Measurements from ENCODE around the gene SHE. TPM values are rescaled to one million over a fixed set of nuclear protein-coding genes. Genes with fewer than 3 reads are reported as not detected.

The SHE gene
- total RNA-seq: 10 to 100 TPM in 1 of 2 donors, 1 to 10 TPM in 1; 5.4 to 29.9 TPM

DNA sequence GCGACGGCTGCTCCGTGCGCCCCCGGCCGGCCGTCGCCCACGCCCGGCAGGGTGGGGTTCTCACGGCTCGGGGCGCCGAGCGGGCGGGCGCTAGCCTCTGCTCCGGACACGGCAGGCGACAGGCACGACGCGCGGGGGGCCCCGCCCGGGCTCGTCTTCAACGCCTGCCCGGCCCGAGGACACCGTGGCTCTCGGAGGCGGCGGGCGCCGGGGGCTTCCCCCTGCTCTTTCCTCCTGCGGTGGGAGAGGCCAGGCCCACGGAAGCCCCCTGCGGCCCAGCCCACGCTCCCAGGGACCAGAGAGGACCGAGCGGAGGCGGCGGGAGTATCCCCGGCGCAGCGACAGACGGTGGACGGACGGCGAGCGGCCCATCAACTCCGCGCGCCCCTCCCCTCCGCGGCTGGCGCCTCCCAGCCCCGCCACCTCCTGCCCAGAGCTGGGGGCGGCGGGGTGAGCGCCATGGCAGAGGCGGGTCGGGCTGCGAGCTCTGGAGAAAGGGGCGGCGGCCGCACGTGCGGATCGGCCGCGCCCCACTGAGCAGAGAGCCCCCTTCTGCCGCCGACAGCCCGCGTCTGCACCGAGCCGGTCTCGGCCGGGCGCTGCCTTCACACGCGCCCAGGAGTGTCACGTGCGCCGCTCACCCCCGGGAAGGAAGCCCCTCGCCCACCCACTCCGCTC is at the start of gene SHE, which contains the start of gene TDRD10:
SHE (minus strand) TSS at position 347 of the 678 bp plus-strand sequence. CDS start 386 bp downstream, outside the sequence.
TDRD10 (plus strand) TSS at position 154 of the 678 bp plus-strand sequence. CDS start 4,685 bp downstream, outside the sequence.
- DNase-seq (ENCODE audit: low spot score): no peak
- H3K9me3 ChIP-seq: no peaks in the 10 kb centered on the region
- intact Hi-C loops (cut with DNase I): no loop called here
- no peaks in the 10 kb centered on the region for H3K36me3 ChIP-seq
- no peak for TF ChIP-seq POLR2A (IDR thresholded peaks at IDR 0.05)
- TF ChIP-seq POLR2AphosphoS5 (IDR thresholded peaks at IDR 0.05): no peak
- TF ChIP-seq, protein P1, sequence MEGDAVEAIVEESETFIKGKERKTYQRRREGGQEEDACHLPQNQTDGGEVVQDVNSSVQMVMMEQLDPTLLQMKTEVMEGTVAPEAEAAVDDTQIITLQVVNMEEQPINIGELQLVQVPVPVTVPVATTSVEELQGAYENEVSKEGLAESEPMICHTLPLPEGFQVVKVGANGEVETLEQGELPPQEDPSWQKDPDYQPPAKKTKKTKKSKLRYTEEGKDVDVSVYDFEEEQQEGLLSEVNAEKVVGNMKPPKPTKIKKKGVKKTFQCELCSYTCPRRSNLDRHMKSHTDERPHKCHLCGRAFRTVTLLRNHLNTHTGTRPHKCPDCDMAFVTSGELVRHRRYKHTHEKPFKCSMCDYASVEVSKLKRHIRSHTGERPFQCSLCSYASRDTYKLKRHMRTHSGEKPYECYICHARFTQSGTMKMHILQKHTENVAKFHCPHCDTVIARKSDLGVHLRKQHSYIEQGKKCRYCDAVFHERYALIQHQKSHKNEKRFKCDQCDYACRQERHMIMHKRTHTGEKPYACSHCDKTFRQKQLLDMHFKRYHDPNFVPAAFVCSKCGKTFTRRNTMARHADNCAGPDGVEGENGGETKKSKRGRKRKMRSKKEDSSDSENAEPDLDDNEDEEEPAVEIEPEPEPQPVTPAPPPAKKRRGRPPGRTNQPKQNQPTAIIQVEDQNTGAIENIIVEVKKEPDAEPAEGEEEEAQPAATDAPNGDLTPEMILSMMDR (IDR thresholded peaks at IDR 0.05): no peak
- WGBS: 1% methylated on average over 54 of the region's 90 CpGs
- H3K27me3 ChIP-seq (replicated peaks; ENCODE audit: insufficient read depth): peaks cover 8% of the 10 kb centered on the region
- H3K27ac ChIP-seq: peak within 1 kb of the TSS in 1 of 2 donors; percentile 31
- peak within 1 kb of the TSS; percentile 30 to 32 for H3K4me3 ChIP-seq
- H3K4me1 ChIP-seq (replicated peaks): no peaks in the 10 kb centered on the region

- no peak for DNase-seq (ENCODE audit: low spot score)
- H3K36me3 ChIP-seq: peaks cover 24 to 45% of the 10 kb centered on the region in 2 donors
- TF ChIP-seq, protein P1 (IDR thresholded peaks at IDR 0.05): no peak
- TF ChIP-seq POLR2AphosphoS5 (IDR thresholded peaks at IDR 0.05): no peak
- no peak for TF ChIP-seq POLR2A (IDR thresholded peaks at IDR 0.05)
- peaks cover 2% of the 10 kb centered on the region for H3K4me1 ChIP-seq (replicated peaks)
- no peak overlapping the region for H3K27ac ChIP-seq
- intact Hi-C loops (cut with DNase I): loop anchor here (10.0 kb wide), 2 partner anchors 147 to 513 kb away; partner anchors contain the start of genes EFNA4 and IL6R
- WGBS: 86% methylated on average over 4 of the region's 4 CpGs
- no peaks in the 10 kb centered on the region for H3K9me3 ChIP-seq
- no peak overlapping the region for H3K4me3 ChIP-seq
- H3K27me3 ChIP-seq (replicated peaks; ENCODE audit: insufficient read depth): no peaks in the 10 kb centered on the region
Measured at GRCh38 chr1:154551474-154551873, 49.3 kb upstream of the SHE start.

DNA sequence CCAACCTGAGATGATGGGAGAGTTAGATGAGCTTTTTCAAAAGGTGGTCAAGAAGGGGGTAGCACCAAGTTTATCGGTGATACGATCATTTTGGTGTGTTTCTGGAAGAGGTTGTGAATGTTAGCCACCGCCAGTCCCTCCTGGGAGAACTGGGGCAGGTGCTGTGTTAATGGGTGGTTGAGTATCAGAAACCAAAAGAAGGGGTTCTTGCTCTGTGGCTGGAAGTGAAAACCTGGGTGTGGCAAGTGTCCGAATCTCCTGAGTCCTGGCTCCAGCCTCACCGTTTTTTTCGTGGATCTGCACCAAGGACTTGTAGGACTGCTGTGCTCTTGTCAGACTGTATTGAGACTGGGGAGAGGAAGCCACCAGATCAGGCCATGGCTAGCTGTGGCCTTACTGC is 48.4 kb upstream of the SHE start:
- intact Hi-C loops (cut with DNase I): loop anchor here (10.0 kb wide), 2 partner anchors 146 to 514 kb away; partner anchors contain the start of genes EFNA4 and IL6R
- TF ChIP-seq POLR2A (IDR thresholded peaks at IDR 0.05): no peak
- no peaks in the 10 kb centered on the region for H3K27me3 ChIP-seq (replicated peaks; ENCODE audit: insufficient read depth)
- no peaks in the 10 kb centered on the region for H3K4me1 ChIP-seq (replicated peaks)
- H3K36me3 ChIP-seq: peaks cover 24 to 45% of the 10 kb centered on the region in 2 donors
- H3K9me3 ChIP-seq: no peaks in the 10 kb centered on the region
- H3K4me3 ChIP-seq: no peak overlapping the region
- WGBS: 77% methylated on average over 6 of the region's 6 CpGs
- no peak overlapping the region for H3K27ac ChIP-seq
- no peak for DNase-seq (ENCODE audit: low spot score)

DNA sequence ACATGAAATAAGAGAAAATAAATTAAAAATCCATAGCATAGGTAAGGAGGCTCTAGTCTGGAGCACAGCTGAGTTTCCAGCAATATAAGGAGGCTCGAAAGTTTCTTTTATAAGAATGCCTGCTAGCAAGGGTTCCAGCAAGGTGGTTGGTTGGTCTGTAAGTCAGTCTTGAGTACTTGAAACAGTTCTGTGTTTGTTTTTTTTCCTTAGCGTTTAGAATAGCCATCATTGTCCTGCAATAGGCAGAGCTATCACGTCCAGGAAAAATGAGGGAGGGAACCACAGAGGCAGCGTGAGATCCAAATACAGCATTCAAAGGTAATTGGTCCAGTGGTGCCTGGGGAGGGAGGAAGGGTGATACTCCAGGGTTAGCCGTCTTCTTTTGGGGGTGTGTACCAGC is 47.9 kb upstream of the SHE start:
- Histone ChIP-seq H3K9me3 (no peaks in the 10 kb centered on the region), H3K27me3 (replicated peaks; ENCODE audit: insufficient read depth) (no peaks in the 10 kb centered on the region), H3K4me3 (no peak overlapping the region), H3K36me3 (peaks cover 22 to 42% of the 10 kb centered on the region in 2 donors), H3K27ac (no peak overlapping the region), H3K4me1 (replicated peaks) (no peaks in the 10 kb centered on the region)
- WGBS: 58% methylated on average over 5 of the region's 5 CpGs
- intact Hi-C loops (cut with DNase I): loop anchor here (10.0 kb wide), 2 partner anchors 145 to 515 kb away; partner anchors contain the start of genes EFNA4 and IL6R
- TF ChIP-seq POLR2AphosphoS5 (IDR thresholded peaks at IDR 0.05) (no peak), POLR2A (IDR thresholded peaks at IDR 0.05) (no peak)
- TF ChIP-seq, protein P1 (IDR thresholded peaks at IDR 0.05): no peak
- no peak for DNase-seq (ENCODE audit: low spot score)

GRCh38 chr1:154549202-154549770 is 47.1 kb upstream of the SHE start:
- intact Hi-C loops (cut with DNase I): no loop called here
- Histone ChIP-seq H3K4me3 (no peak overlapping the region), H3K27me3 (replicated peaks; ENCODE audit: insufficient read depth) (no peaks in the 10 kb centered on the region), H3K27ac (no peak overlapping the region), H3K9me3 (no peaks in the 10 kb centered on the region), H3K4me1 (replicated peaks) (no peaks in the 10 kb centered on the region), H3K36me3 (peaks cover 15 to 34% of the 10 kb centered on the region in 2 donors)
- WGBS: 73% methylated on average over 3 of the region's 3 CpGs
- no peak for DNase-seq (ENCODE audit: low spot score)
- TF ChIP-seq POLR2A (IDR thresholded peaks at IDR 0.05) (no peak), POLR2AphosphoS5 (IDR thresholded peaks at IDR 0.05) (no peak)
- TF ChIP-seq, protein P1 (IDR thresholded peaks at IDR 0.05): no peak
